Suprapubic skin (tissue), 4 donors: ENCODE measurements around the gene PPP1R3D. TPM values are rescaled to one million over a fixed set of nuclear protein-coding genes. Genes with fewer than 3 reads are reported as not detected.

Source experiments
- DNase-seq, 2 donors: peaks; one replicate each; pipeline ENCODE4 v3.0.0-alpha.2; 2019; ENCODE audit warnings: low spot score in 2 of 2
- H3K27ac ChIP-seq: fragments of 200-600 bp; sonication (generic); one replicate; pipeline ENCODE4 v1.5.1; 2019
- H3K27me3 ChIP-seq: fragments of 200-600 bp; sonication (generic); one replicate; pipeline ENCODE4 v1.5.1; 2019
- H3K36me3 ChIP-seq: fragments of 200-600 bp; sonication (generic); one replicate; pipeline ENCODE4 v1.5.1; 2019
- H3K4me1 ChIP-seq: fragments of 200-600 bp; sonication (generic); one replicate; pipeline ENCODE4 v1.5.1; 2019
- H3K4me3 ChIP-seq: fragments of 200-600 bp; sonication (generic); one replicate; pipeline ENCODE4 v1.5.1; 2019; ENCODE audit warnings: mild to moderate bottlenecking
- H3K9me3 ChIP-seq: fragments of 200-600 bp; sonication (generic); one replicate; pipeline ENCODE4 v1.5.1; 2019
- EP300 ChIP-seq: sonication (generic); formaldehyde crosslinking; IDR thresholded peaks from one replicate; pipeline ENCODE4 v1.6.1; 2017; ENCODE audit warnings: antibody characterized with exemption
- POLR2A ChIP-seq, 2 donors: fragments of 450-650 bp; IDR thresholded peaks; one replicate each; pipeline ENCODE4 v1.6.1; 2017; ENCODE audit warnings: antibody characterized with exemption in 2 of 2, mild to moderate bottlenecking in 2 of 2, moderate library complexity in 2 of 2
- POLR2AphosphoS5 ChIP-seq, 3 donors: sonication (generic); formaldehyde crosslinking; IDR thresholded peaks; one replicate each; pipeline ENCODE4 v1.6.1; 2017; ENCODE audit warnings: antibody characterized with exemption in 3 of 3
- WGBS: methylation state at CpG from one replicate; pipeline ENCODE4 v1.1.5; 2018; 5-methylcytosine and 5-hydroxymethylcytosine counted together
- total RNA-seq, 4 donors: library from RNA; depleted of rRNA; stranded (reverse); fragments of >200 nt; gene quantifications; one replicate each; pipeline ENCODE4 v1.1.0, GENCODE V29; 2016
- TF ChIP-seq, protein P1 (sequence below), 2 donors: fragments of 200-600 bp in 1 of 2; fragments of 450-650 bp in 1 of 2; sonication (generic) in 1 of 2; IDR thresholded peaks; one replicate each; pipeline ENCODE4 v1.5.1; 2016 to 2019; ENCODE audit warnings: antibody characterized with exemption in 2 of 2, mild to moderate bottlenecking in 1 of 2, moderate library complexity in 1 of 2

PPP1R3D gene, protein sequence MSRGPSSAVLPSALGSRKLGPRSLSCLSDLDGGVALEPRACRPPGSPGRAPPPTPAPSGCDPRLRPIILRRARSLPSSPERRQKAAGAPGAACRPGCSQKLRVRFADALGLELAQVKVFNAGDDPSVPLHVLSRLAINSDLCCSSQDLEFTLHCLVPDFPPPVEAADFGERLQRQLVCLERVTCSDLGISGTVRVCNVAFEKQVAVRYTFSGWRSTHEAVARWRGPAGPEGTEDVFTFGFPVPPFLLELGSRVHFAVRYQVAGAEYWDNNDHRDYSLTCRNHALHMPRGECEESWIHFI
- 10 to 100 TPM in 3 of 4 donors, 1 to 10 TPM in 1; 7.3 to 16.9 (median 12.8) TPM for total RNA-seq

DNA sequence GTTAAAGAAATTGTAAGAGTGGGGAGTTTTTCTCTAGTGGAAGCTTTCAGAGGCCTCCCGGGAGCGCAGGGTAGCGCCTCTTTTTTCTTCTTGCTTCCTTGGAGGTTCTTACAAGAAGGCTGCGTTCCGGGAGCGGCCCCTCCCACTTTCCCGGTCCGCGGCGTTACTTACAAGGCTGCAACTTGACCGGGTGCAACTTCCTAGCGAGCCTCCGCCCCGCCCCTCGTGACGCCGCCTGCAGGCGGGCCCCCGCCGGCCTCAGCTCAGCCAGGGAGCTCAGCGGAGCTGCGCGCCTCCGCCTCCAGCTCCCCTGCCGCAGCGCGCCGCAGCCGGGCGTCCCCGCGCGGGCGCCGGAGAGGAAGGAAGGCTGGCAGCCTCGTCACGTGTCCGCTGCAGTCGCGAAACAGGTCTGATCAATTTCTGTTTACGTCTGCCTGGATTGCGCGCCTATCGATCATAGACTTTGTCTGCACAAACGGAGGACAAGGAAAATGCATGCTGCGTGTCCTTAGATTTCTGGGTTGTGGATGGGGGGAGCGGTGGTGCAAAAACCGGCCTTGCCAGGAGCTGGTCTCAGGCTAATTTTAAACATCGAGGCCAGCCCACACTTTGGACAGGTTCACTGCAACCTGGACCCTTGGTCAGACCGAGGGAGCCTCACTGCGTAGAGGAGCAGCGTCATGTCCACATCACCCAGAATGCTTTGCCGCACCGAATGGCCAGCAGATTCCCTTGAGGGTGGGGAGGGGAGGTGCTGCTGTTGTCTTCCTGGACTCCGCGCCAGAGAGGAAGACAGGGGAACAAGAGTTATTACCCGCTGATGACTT, at the start of gene PPP1R3D, which contains the start of gene FAM217B:
Gene PPP1R3D, minus strand, starts transcription at position 177 of the 827 bp plus-strand sequence. CDS start 374 bp downstream, outside the sequence.
Gene FAM217B, plus strand, starts transcription at position 261 of the 827 bp plus-strand sequence. CDS start 3,555 bp downstream, outside the sequence.
- Histone ChIP-seq H3K4me3 (peak within 1 kb of the TSS; percentile 82), H3K9me3 (no peaks in the 10 kb centered on the region), H3K27me3 (no peaks in the 10 kb centered on the region), H3K4me1 (peaks cover 56% of the 10 kb centered on the region), H3K36me3 (peaks cover 17% of the 10 kb centered on the region), H3K27ac (peak within 1 kb of the TSS; percentile 97)
- WGBS: 0% methylated on average over 13 of the region's 57 CpGs
- TF ChIP-seq EP300 (no peak), POLR2A (IDR thresholded peaks at IDR 0.05) (peak in 1 of 2 donors; percentile 62), POLR2AphosphoS5 (IDR thresholded peaks at IDR 0.05) (peak in 1 of 3 donors; percentile 8)
- TF ChIP-seq, protein P1, sequence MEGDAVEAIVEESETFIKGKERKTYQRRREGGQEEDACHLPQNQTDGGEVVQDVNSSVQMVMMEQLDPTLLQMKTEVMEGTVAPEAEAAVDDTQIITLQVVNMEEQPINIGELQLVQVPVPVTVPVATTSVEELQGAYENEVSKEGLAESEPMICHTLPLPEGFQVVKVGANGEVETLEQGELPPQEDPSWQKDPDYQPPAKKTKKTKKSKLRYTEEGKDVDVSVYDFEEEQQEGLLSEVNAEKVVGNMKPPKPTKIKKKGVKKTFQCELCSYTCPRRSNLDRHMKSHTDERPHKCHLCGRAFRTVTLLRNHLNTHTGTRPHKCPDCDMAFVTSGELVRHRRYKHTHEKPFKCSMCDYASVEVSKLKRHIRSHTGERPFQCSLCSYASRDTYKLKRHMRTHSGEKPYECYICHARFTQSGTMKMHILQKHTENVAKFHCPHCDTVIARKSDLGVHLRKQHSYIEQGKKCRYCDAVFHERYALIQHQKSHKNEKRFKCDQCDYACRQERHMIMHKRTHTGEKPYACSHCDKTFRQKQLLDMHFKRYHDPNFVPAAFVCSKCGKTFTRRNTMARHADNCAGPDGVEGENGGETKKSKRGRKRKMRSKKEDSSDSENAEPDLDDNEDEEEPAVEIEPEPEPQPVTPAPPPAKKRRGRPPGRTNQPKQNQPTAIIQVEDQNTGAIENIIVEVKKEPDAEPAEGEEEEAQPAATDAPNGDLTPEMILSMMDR (IDR thresholded peaks at IDR 0.05): no peak
- DNase-seq: peak; percentile 98 to 99

DNA sequence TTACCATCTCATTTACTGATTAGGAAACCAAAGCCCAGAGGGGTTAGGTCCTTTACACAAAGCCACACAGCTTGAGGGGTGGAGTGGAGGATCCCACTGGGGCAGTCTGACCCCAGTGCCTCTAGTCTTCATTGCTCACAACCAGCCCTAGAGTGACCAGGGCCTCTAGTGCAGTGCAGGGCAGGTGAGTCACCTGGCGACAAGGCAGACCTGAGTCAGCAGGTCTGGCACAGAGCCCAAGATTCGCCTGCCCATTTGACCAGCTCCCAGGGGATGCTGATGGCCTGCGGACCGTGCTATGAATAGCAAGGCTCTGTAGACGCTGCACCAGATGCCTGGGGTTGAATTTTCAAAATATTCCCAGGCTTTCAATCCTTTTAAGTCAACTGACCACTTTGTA, 48.0 kb upstream of the PPP1R3D start:
- H3K27me3 ChIP-seq: no peaks in the 10 kb centered on the region
- no peaks in the 10 kb centered on the region for H3K9me3 ChIP-seq
- 65% methylated on average over 5 of the region's 5 CpGs for WGBS
- TF ChIP-seq POLR2AphosphoS5 (IDR thresholded peaks at IDR 0.05) (no peak), POLR2A (IDR thresholded peaks at IDR 0.05) (no peak)
- DNase-seq: no peak
- H3K27ac ChIP-seq: no peak overlapping the region
- H3K4me1 ChIP-seq: no peaks in the 10 kb centered on the region
- no peak overlapping the region for H3K4me3 ChIP-seq
- no peaks in the 10 kb centered on the region for H3K36me3 ChIP-seq

DNA sequence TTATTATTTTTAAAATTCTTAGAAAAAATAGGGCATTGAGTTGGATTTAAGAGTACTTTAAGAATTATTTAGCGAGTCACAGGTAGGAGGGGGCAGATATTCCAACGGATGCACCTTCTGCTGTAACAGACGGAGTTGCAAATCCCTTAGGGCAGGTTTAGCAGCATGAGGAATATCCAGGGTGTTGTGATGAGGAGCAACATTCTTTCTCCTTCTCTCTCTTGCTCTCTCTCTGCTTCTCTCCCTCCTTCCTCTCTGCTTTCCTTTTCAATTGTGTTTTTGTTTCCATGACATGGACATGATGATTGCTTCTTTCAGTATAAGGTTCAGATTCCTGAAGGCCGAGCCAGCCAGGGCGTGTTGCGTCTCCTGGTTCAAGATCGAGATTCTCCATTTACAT, 47.0 kb upstream of the PPP1R3D start:
- H3K36me3 ChIP-seq: no peaks in the 10 kb centered on the region
- no peak overlapping the region for H3K27ac ChIP-seq
- no peaks in the 10 kb centered on the region for H3K9me3 ChIP-seq
- WGBS: 84% methylated on average over 7 of the region's 7 CpGs
- DNase-seq: no peak
- no peak overlapping the region for H3K4me3 ChIP-seq
- no peaks in the 10 kb centered on the region for H3K4me1 ChIP-seq
- TF ChIP-seq POLR2AphosphoS5 (IDR thresholded peaks at IDR 0.05) (no peak), POLR2A (IDR thresholded peaks at IDR 0.05) (no peak), EP300 (no peak)
- TF ChIP-seq, protein P1 (IDR thresholded peaks at IDR 0.05): no peak
- no peaks in the 10 kb centered on the region for H3K27me3 ChIP-seq

DNA sequence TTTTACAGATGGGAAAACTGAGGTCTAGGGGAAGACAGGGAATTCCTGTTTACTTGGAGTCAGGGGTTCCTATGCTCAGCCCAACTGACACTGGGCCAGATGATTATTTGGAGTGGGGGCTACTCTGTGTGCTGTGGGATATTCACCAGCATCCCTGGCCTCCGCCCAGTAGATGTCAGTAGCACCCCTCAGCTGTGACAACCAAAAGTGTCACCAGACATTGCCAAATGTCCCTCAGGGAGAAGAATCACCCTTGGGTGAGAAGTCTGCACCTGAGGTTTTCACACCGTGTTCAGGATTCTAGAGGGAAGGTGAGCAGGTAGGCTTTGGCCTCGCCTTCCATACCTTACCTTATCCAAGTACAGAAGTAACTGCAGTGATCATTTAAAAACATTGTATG, 45.8 kb upstream of the PPP1R3D start:
- DNase-seq: no peak
- no peaks in the 10 kb centered on the region for H3K4me1 ChIP-seq
- no peak overlapping the region for H3K27ac ChIP-seq
- 95% methylated on average over 3 of the region's 3 CpGs for WGBS
- H3K36me3 ChIP-seq: no peaks in the 10 kb centered on the region
- no peaks in the 10 kb centered on the region for H3K9me3 ChIP-seq
- no peak overlapping the region for H3K4me3 ChIP-seq
- no peaks in the 10 kb centered on the region for H3K27me3 ChIP-seq
- TF ChIP-seq POLR2AphosphoS5 (IDR thresholded peaks at IDR 0.05): no peak
- TF ChIP-seq POLR2A (IDR thresholded peaks at IDR 0.05): no peak
- TF ChIP-seq EP300: no peak
- TF ChIP-seq, protein P1 (IDR thresholded peaks at IDR 0.05): no peak

DNA sequence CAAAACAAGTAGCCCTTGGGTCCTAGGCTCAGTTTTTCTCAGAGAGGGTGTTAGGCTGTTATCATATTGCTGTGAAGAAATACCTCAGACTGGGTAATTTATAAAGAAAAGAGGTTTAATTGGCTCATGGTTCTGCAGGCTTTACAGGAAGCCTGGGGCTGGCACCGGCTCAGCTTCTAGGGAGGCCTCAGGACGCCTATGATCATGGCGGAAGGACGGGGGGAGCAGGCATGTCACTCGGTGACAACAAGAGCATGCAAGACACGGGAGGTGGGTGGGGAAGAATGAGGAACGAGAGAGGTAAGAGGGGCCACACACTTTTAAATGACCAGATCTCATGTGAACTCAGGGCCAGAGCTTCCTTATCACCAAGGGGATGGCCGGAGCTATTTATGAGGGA, 45.1 kb upstream of the PPP1R3D start:
- H3K36me3 ChIP-seq: no peaks in the 10 kb centered on the region
- no peak overlapping the region for H3K27ac ChIP-seq
- TF ChIP-seq EP300: no peak
- no peak for TF ChIP-seq POLR2AphosphoS5 (IDR thresholded peaks at IDR 0.05)
- no peak for TF ChIP-seq POLR2A (IDR thresholded peaks at IDR 0.05)
- TF ChIP-seq, protein P1 (IDR thresholded peaks at IDR 0.05): no peak
- no peak for DNase-seq
- H3K27me3 ChIP-seq: no peaks in the 10 kb centered on the region
- H3K4me1 ChIP-seq: no peaks in the 10 kb centered on the region
- no peak overlapping the region for H3K4me3 ChIP-seq
- WGBS: 90% methylated on average over 8 of the region's 8 CpGs
- no peaks in the 10 kb centered on the region for H3K9me3 ChIP-seq
